Keratinocyte (primary cell): ENCODE results near the gene MALT1. TPM values are rescaled to one million over a fixed set of nuclear protein-coding genes. Genes with fewer than 3 reads are reported as not detected.
A peak's percentile ranks its signal among the peaks of the same experiment; 100 is the strongest.

ENCODE experiments used
- DNase-seq: peaks from one replicate; pipeline ENCODE4 v3.0.0-alpha.2; 2011; ENCODE audit warnings: low read depth, missing footprints, low spot score
- FAIRE-seq: peaks from 2 replicates; lab custom pipeline; 2011; peaks lifted over from hg19 to GRCh38; lab: Jason Lieb, UNC
- H2AFZ ChIP-seq: 2 replicates; pipeline ENCODE4 v1.6.0; 2012; ENCODE audit warnings: low read length, control low read depth, inconsistent platforms; ENCODE audit not compliant: control insufficient read depth
- H3K27ac ChIP-seq: 2 replicates; pipeline ENCODE4 v1.5.1; 2011; ENCODE audit warnings: low read length; ENCODE audit not compliant: control insufficient read depth, insufficient read depth
- H3K27me3 ChIP-seq: 3 replicates; pipeline ENCODE4 v1.6.0; 2011; ENCODE audit warnings: low read length; ENCODE audit not compliant: control insufficient read depth, insufficient read depth; ENCODE audit errors: extremely low read depth
- H3K36me3 ChIP-seq, 2 experiments: 2 replicates in 1 of 2; 3 replicates in 1 of 2; pipeline ENCODE4 v1.5.1; 2011; ENCODE audit warnings: low read length in 2 of 2, mild to moderate bottlenecking in 1 of 2; ENCODE audit not compliant: control insufficient read depth in 2 of 2, insufficient read depth in 2 of 2; ENCODE audit errors: extremely low read depth in 1 of 2
- H3K4me1 ChIP-seq: 3 replicates; pipeline ENCODE4 v1.5.1; 2011; ENCODE audit warnings: low read length; ENCODE audit not compliant: control insufficient read depth, insufficient read depth; ENCODE audit errors: extremely low read depth
- H3K4me2 ChIP-seq: 3 replicates; pipeline ENCODE4 v1.6.0; 2011; ENCODE audit warnings: low read depth, low read length; ENCODE audit not compliant: control insufficient read depth, insufficient read depth; ENCODE audit errors: extremely low read depth
- H3K4me3 ChIP-seq, 3 experiments: fragments of 200-600 bp in 1 of 3; sonication (generic) in 1 of 3; 2 replicates in 2 of 3; 3 replicates in 1 of 3; pipeline ENCODE4 v1.5.1; 2011 to 2016; ENCODE audit warnings: low read length in 3 of 3, mild to moderate bottlenecking in 3 of 3, control low read depth in 2 of 3, inconsistent platforms in 1 of 3, low read depth in 1 of 3, mixed read lengths in 1 of 3, mixed run types in 1 of 3, moderate library complexity in 1 of 3; ENCODE audit not compliant: control insufficient read depth in 2 of 3, insufficient read depth in 2 of 3; ENCODE audit errors: extremely low read depth in 1 of 3
- H3K79me2 ChIP-seq: 2 replicates; pipeline ENCODE4 v1.6.0; 2012; ENCODE audit warnings: low read length; ENCODE audit not compliant: control insufficient read depth, insufficient read depth
- H3K9ac ChIP-seq: 3 replicates; pipeline ENCODE4 v1.6.0; 2011; ENCODE audit warnings: low read length; ENCODE audit not compliant: control insufficient read depth, insufficient read depth; ENCODE audit errors: extremely low read depth
- H3K9me1 ChIP-seq: 3 replicates; pipeline ENCODE4 v1.6.0; 2011; ENCODE audit warnings: low read length; ENCODE audit not compliant: control insufficient read depth, insufficient read depth; ENCODE audit errors: extremely low read depth
- H3K9me3 ChIP-seq: 2 replicates; pipeline ENCODE4 v1.5.1; 2012; ENCODE audit warnings: low read depth, low read length; ENCODE audit not compliant: control insufficient read depth
- H4K20me1 ChIP-seq: 3 replicates; pipeline ENCODE4 v1.6.0; 2011; ENCODE audit warnings: low read length; ENCODE audit not compliant: control insufficient read depth, insufficient read depth; ENCODE audit errors: extremely low read depth
- EZH2 ChIP-seq: IDR thresholded peaks from one replicate; pipeline ENCODE4 v1.6.1; 2012; ENCODE audit warnings: inconsistent platforms, mild to moderate bottlenecking, low read length, moderate library complexity
- dilution Hi-C: fragments of 300-500 bp; cut with MboI; formaldehyde crosslinking; loops from one replicate; pipeline ENCODE4 v1.7.0; 2020; ENCODE audit warnings: low sequenced_read_pairs; ENCODE audit not compliant: extremely low pct_ligation_motif_present
- polyA plus RNA-seq, 5 experiments: library from polyadenylated mRNA; depleted of rRNA in 3 of 5; stranded (reverse) in 3 of 5; stranded (forward) in 1 of 5; unstranded in 1 of 5; fragments of >200 nt; gene quantifications; 1 replicate in 1 of 5; 2 replicates in 3 of 5; 3 replicates in 1 of 5; pipeline versions ENCODE4 v1.2.1 to v1.2.3, GENCODE V29; 2011 to 2012; ENCODE audit warnings: missing spikeins in 2 of 5, low read depth in 1 of 5, low replicate concordance in 1 of 5
- TF ChIP-seq, protein P1 (sequence below), 3 experiments: IDR thresholded peaks in 1 of 3; conservative IDR thresholded peaks in 1 of 3; optimal IDR thresholded peaks in 1 of 3; 2 replicates in 2 of 3; 3 replicates in 1 of 3; pipeline versions ENCODE3 to v1.5.1; 2011; ENCODE audit warnings: low read length in 3 of 3, mild to moderate bottlenecking in 3 of 3, moderate library complexity in 2 of 3, control low read depth in 1 of 3, inconsistent platforms in 1 of 3; ENCODE audit not compliant: insufficient read depth in 2 of 3; ENCODE audit errors: extremely low read depth in 1 of 3

The MALT1 gene
- polyA plus RNA-seq, 1 donor (not counting 4 experiments of a cell fraction or from before 2014, with no cell fraction given): 52.1 TPM

DNA sequence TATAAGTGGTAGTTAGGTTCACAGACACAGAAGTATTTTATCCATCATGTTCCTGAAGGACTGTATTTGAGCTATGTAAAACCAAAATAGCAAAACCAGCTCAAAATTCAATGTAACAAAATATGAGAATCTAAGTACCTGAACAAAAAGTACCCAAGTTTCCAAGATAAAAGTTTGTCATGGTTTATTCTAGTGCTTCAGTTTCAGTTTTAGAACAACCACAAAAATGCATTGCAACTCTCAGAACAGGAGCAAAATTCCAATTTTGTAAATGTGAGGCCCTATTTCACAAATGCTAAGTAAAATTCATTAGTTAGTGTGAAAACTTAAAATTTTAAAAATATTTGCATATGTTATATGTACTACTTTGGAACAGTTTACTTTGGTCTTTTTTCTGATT, 37.4 kb upstream of the MALT1 start:
- H3K9me3 ChIP-seq: no peaks in the 10 kb centered on the region
- H3K27me3 ChIP-seq: no peaks in the 10 kb centered on the region
- no peak for TF ChIP-seq EZH2
- TF ChIP-seq, protein P1, sequence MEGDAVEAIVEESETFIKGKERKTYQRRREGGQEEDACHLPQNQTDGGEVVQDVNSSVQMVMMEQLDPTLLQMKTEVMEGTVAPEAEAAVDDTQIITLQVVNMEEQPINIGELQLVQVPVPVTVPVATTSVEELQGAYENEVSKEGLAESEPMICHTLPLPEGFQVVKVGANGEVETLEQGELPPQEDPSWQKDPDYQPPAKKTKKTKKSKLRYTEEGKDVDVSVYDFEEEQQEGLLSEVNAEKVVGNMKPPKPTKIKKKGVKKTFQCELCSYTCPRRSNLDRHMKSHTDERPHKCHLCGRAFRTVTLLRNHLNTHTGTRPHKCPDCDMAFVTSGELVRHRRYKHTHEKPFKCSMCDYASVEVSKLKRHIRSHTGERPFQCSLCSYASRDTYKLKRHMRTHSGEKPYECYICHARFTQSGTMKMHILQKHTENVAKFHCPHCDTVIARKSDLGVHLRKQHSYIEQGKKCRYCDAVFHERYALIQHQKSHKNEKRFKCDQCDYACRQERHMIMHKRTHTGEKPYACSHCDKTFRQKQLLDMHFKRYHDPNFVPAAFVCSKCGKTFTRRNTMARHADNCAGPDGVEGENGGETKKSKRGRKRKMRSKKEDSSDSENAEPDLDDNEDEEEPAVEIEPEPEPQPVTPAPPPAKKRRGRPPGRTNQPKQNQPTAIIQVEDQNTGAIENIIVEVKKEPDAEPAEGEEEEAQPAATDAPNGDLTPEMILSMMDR (optimal IDR thresholded peaks at IDR 0.05 in 1 of 3, IDR thresholded peaks at IDR 0.05 in 1 of 3, conservative IDR thresholded peaks at IDR 0.05 in 1 of 3; ENCODE audit: extremely low read depth in 1 of 3, insufficient read depth in 2 of 3, low read length in 3 of 3): no peak
- H2AFZ ChIP-seq: no peak overlapping the region
- H4K20me1 ChIP-seq: no peaks in the 10 kb centered on the region
- H3K9ac ChIP-seq: no peak overlapping the region
- no peak overlapping the region for H3K4me2 ChIP-seq
- FAIRE-seq (no peak), DNase-seq (no peak)
- no peak overlapping the region for H3K4me3 ChIP-seq
- no peaks in the 10 kb centered on the region for H3K9me1 ChIP-seq
- dilution Hi-C loops: no loop called here
- H3K27ac ChIP-seq: no peak overlapping the region
- peaks cover 28% of the 10 kb centered on the region for H3K4me1 ChIP-seq
- H3K79me2 ChIP-seq: no peaks in the 10 kb centered on the region
- no peaks in the 10 kb centered on the region for H3K36me3 ChIP-seq

DNA sequence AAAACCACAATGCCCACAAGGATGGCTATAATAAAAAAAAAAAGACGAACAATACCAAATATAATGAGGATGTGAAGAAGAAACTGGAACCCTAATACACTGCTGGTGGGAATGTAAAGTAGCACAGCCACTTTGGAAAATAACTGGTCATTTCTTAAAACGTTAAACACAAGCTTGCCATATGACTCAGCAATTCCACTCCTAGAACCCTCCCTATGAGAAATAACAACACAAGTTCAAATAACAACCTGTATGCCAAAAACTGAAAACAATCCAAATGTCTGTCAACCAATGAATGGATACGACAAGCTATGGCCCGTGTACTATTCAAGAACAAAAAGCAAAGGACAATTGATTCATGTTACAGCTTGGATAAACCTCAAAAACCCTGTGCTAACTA, 35.4 kb upstream of the MALT1 start:
- no peaks in the 10 kb centered on the region for H3K9me3 ChIP-seq
- DNase-seq: peak; percentile 63
- H3K4me2 ChIP-seq: peak overlapping the region; percentile 40
- no peak overlapping the region for H3K9ac ChIP-seq
- TF ChIP-seq, protein P1 (optimal IDR thresholded peaks at IDR 0.05 in 1 of 3, IDR thresholded peaks at IDR 0.05 in 1 of 3, conservative IDR thresholded peaks at IDR 0.05 in 1 of 3; ENCODE audit: extremely low read depth in 1 of 3, insufficient read depth in 2 of 3, low read length in 3 of 3): no peak
- TF ChIP-seq EZH2: no peak
- no peaks in the 10 kb centered on the region for H3K9me1 ChIP-seq
- no peaks in the 10 kb centered on the region for H3K79me2 ChIP-seq
- H3K27me3 ChIP-seq: no peaks in the 10 kb centered on the region
- peak; percentile 97 for FAIRE-seq
- peaks cover 43% of the 10 kb centered on the region for H3K4me1 ChIP-seq
- H3K4me3 ChIP-seq: no peak overlapping the region
- dilution Hi-C loops: no loop called here
- H3K27ac ChIP-seq: no peak overlapping the region
- H2AFZ ChIP-seq: no peak overlapping the region
- no peaks in the 10 kb centered on the region for H4K20me1 ChIP-seq
- no peaks in the 10 kb centered on the region for H3K36me3 ChIP-seq
